ENCODE results near the gene MFSD1.

The MFSD1 gene, protein sequence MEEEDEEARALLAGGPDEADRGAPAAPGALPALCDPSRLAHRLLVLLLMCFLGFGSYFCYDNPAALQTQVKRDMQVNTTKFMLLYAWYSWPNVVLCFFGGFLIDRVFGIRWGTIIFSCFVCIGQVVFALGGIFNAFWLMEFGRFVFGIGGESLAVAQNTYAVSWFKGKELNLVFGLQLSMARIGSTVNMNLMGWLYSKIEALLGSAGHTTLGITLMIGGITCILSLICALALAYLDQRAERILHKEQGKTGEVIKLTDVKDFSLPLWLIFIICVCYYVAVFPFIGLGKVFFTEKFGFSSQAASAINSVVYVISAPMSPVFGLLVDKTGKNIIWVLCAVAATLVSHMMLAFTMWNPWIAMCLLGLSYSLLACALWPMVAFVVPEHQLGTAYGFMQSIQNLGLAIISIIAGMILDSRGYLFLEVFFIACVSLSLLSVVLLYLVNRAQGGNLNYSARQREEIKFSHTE

DNA sequence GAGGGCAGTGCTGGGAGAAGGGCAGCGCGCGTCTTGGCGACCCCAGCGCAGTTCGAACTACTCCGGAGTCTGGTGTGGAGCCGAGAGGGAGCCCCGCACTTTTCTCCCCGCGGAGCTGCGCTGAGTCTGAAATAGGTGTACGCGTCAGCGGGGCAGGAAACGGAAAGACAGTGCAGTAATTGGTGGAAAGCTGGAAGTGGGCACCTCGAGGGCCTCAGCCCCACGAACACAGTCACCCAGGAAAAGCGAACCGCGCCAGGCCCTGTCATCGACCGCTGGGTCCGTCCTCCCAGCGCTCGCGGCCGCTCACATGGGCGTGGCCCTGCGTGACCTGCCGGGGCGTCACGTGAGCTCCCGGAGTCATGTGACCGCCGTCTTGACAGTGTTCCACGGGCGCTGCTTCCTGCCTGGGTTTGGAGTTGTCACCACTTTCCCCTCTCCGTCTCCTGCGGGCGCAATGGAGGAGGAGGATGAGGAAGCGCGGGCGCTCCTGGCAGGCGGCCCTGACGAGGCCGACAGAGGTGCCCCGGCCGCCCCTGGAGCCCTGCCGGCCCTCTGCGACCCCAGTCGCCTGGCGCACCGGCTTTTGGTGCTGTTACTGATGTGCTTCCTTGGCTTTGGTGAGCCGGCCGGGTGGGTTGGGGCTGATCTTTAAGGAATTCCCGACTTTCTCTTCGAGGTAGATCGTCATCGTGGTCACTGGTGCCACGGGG, at the start of gene MFSD1:
Gene MFSD1 (plus strand): TSS at position 359 of the 713 bp plus-strand sequence. CDS start 99 bp downstream, at position 458.
- DNase-seq: peak; percentile 69

DNA sequence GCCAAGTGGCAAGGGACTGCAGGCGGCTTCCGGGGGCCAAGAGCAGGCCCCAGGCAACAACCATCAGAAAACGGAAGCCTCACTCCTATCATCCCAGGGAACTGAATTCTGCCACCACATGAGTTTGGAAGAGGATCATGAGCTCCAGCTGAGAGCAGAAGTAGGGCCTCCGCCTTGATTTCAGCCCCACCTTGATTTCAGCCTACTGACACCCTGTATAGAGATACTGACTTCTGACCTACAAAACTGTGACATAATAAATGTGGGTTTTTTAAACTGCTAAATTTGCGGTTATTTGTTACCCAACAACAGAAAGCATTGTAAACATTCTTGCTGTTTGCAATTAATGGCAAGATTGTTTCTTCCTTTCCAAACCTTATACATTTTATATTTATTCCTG, 48.0 kb upstream of the MFSD1 start:
- no peak for DNase-seq

DNA sequence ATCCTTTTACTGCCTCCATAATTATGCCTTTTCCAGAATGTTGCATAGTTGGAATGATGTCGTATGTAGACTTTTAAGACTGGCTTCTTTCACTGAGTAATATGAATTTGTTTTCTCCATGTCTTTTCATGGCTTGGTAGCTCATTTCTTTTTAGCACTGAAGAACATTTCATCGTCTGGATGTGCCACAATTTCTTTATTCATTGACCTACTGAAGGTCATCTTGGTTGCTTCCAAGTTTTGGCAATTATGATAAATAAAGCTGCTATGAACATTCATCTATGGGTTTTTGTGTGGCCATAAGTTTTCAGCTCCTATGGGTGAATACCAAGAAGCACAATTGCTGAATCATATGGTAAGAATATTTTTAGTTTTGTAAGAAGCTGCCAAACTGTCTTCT, 46.4 kb upstream of the MFSD1 start:
- no peak for DNase-seq

DNA sequence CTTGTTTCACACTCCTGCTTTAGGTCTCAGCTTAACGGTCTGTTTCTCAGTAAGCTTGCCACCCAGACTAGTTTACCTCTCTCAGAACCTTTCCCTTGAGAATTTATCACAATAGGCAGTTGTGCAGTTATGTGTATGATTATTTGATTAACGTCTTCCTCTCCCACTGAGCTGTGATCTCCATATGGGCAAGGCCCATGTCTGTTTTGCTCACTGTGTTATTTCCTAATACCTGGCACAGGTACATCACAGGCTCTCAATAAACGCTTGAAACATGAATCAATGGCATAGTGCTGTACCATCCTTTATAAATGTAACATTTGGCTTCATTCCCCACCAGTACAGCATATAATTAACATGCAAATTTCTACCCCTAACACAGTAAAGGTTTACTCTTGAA, 40.5 kb upstream of the MFSD1 start:
- no peak for DNase-seq

DNA sequence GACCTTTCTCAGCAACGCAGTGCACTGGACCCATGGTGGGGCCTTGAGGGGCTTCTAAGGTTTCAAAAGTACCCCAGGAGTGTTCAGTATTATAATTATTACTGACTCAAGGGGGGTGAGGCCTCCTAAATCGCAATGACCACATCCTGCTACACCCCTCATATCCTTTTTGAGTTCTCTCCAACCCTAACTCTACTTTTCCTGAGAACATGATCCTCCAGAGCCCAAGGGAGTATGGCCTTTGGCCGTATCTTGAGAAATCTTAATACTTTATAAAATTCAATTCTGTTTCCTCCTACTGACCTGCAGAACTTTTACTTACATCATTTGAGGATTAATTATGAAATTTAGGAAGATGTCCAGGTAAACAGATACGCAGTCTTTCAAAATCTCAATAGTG, 39.2 kb upstream of the MFSD1 start:
- DNase-seq: no peak

DNA sequence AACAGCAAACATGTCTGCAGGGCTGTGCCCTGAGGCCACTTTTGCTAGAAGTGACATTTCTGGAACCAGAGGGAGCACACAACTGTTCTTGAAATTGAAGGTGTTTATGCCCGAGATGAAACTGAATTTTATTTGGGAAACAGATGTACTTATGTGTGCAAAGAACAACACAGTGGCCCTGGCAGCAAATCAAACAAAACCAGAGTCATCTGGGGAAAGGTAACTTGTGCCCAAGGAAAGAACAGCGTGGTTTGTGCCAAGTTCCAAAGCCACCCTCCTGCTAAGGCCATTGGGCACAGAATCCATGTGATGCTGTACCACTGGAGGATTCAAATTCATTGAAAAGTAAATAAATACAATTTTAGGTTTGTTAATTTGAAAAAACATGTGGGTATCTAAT, 38.4 kb upstream of the MFSD1 start:
- no peak for DNase-seq

DNA sequence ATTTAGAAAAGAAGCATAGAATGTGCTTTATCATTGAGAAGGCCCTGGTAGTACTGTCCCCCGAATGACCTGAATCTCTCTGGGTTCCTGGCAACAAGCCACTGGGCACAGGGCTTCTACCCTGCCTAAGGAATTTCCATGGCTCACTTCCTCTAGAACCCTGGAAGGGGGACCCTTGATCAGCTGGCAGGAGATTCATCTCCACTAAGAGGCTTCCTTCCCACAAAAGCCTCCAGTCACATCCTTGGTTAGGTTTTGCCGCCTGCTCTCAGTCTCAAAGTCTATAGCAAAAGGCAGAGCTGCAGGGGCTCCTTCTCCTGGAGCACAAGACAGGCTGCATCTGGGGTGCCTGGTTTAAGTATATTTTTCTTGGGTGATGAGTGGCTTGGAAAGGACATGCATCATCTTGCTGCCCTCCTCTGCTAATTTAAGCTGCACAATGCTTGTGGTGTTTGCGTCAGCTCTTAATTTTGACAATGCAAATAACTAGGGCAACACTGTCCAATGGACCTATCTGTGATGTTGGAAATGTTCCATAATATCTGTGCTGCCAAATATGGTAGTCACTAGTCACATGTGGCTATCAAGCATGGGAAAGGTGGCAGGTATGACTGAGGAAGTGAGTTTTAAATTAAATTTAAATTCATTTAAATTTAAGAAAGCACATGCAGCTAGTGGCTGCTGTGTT, 36.2 kb upstream of the MFSD1 start:
- no peak for DNase-seq

DNA sequence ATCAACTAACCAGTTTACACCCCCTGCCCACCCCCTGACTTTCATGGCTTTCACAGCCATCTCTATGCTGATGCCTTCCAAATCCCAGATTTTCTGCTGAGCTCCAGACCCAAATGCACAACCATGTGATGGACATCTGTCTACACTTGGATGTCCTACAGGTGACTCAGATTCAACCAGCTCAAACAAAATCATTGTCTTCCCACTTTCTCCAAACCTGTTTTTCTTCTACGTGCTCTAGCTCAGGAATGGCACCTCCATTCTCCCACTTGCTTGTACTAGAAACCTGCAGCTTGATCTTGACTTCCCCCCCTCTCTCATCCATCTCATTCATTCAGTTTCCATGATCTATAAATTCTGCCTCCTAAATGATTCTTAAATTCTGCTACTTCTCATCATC, 35.5 kb upstream of the MFSD1 start:
- no peak for DNase-seq

DNA sequence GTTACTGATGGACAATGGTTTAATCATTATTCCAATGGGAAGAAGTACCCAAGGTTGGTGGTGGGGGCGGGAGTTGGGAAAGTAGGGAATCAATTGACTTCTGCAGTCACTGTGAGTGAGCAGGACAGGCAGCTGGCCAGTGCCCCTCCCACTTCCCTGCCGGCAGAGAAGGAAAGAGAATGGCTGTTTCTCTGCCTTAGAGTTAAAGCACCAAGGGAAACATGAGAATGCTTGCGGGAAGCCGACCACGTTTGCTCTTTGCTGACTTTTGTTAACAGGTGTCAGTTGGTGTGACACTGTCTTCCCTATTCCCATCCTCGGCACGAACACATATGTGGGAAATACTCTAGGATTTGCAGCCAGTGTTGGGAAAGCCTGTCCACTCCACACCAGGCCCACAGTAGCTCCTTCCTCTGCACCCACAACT, 33.5 kb upstream of the MFSD1 start:
- no peak for DNase-seq

DNA sequence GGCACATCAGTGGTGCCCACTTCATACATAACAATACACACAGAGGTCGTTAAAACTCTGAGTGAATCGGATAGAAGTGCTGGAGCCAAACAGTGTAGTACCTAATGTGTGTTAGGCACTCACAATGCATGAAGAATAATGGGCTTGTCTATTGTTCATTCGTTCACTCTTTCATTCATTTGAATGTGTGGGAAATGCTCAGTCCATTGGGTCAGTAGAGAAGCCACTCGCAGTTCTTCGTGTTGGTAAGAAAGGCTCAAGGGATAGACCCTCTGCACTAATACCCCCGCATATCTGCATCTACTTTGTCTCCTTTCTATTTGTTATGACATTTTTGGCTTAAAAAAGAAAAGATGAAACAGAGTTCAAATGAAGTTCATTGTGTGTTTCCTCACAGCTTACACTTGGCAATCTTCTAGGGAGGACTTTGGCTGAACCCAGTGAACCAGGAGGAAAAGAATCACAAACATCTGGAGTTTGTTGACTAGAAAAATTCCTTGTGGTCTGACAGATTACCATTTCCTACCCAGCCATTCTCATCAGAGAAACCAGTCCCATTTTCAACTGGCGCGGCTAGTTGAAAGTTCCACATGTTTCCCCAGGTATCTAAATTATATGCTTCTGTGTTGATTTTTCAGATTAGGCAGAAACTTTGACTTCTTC, 32.8 kb upstream of the MFSD1 start:
- no peak for DNase-seq

DNA sequence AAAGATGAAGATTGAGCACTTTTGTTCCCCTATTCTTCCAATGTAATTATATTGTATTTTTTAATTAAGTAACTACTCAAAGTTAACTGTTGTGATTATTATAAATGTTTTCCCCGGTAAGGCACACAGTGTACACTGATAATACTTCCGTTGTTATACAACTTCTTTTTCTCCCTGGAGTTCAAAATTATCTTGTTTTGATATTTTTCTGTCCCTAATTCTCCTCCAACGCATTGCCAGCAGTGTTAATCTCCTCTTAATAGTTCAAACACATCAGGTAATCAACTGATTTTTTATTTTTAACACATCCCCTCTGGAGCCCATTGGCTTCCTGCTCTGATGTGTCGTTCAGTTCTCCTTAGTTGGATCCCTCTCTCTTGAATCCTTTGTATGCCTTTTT, 32.3 kb upstream of the MFSD1 start:
- no peak for DNase-seq

DNA sequence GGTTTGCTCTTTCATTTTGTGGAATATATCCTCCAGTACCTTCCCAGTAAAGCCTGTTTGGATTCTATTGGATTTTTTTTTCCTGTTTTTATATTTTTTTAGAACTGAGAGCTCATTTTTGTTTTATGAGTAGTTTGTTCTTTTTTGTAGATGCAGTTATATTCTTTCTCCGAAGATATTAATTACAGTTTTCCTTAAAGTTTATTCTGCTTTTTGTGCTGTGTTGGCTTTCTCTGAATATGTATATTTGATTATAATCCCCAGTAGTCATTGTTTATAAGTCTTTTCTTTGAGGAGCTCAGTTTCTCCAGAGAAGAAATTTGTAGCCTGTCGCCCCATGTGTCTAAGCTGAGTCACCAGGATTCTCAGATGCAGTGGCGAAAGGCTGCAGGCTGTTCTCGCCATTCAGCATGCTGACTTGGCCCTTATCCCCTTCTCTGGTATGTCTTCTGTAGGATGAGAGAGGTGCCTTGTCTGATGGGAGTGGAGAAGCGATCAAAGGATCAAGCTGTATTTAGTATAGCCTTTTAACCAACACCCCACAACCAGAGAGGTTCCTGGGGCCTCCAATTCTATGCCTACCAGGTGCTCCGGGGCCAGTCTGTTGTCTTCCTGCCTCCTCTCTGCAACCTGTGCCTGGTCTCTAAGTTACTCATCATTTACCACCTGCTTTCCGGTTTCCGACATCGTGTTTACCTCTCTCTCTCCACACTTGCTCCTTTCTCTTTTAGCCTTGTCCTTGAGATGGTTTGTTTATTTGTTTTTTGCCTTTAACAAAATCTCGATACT, 31.7 kb upstream of the MFSD1 start:
- DNase-seq: no peak

DNA sequence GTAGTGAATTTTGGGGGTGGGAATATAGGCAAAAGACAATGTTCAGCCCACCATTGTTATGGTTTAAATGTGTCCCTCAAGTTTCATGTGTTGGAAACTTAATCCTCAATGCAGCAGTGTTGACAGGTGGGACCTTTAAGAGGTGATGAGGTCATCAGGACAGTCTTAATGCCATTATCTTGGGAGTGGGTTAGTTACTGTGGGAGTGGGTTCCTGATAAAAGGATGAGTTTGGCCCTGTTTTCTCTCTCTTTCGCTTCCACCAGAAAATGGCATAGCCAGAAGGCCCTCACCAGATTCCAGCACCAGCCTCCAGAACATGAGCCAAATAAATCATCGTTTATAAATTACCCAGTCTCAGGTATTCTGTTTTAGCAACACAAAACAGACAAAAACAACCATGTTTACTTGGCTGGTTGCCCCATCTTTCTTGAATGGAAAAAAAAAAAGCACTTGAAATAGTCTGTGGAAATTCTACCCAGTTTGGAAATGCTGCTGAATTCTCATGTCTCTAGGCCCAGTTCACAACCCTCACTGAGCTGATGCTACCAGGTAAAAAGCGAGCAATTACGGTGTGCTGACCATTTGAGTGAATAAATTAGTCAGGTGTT, 31.0 kb upstream of the MFSD1 start:
- DNase-seq: no peak

DNA sequence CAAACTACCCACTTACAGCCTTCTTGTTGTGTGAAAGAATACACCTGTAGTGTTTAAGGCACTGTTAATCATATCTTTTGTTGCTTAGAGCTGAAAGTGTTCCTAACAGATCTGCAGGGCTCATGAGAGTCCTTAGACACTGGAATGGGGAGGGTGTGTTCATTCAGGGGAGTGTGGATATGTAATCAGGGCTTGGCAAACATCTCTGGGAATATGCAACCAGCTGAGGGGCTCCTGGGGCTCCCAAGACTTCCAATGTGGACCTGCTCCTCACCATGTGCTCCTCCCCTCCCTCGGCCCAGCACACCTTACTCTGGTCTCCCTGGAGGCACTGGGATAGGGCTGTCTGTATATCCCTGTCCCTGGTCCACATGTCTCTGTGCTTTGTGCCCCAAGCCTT, 30.3 kb upstream of the MFSD1 start:
- no peak for DNase-seq

DNA sequence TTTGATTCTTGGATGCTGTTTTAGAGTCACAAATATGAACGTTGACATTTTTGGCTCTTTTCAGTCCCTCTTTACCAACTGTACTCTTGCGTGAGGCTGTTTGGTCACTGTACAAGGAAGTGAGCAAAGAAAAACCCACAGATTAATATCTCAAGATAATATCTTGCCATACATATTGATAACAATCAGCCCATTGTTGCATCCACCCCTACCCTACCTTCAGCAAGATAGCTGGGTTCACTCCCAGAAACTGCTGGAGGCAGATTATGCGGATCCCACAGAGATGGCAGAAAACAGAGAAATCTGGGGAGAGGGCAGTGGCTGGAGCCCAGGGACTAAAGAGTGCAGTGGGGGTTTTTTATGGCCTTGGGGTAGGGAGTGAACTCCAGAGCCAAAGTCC, 29.9 kb upstream of the MFSD1 start:
- no peak for DNase-seq

DNA sequence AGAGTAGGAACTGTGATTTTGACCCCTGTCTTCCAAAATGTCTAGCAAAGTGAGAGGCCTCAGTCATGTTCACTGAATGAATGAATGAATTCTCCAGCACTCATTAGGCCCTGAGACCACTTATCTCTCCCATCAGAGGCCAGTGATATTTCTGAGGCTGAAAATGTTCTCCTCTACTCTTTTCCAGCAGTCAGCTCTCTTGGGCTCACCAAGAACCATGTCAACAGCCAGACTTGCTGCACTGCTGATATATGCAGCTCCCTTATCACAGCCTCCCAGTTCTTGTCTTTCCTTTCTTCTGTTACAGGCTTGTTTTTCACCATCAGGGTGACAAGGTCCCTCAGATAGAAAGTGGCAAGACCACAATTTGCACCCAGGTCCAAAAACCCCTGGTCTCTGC, 28.7 kb upstream of the MFSD1 start:
- no peak for DNase-seq

DNA sequence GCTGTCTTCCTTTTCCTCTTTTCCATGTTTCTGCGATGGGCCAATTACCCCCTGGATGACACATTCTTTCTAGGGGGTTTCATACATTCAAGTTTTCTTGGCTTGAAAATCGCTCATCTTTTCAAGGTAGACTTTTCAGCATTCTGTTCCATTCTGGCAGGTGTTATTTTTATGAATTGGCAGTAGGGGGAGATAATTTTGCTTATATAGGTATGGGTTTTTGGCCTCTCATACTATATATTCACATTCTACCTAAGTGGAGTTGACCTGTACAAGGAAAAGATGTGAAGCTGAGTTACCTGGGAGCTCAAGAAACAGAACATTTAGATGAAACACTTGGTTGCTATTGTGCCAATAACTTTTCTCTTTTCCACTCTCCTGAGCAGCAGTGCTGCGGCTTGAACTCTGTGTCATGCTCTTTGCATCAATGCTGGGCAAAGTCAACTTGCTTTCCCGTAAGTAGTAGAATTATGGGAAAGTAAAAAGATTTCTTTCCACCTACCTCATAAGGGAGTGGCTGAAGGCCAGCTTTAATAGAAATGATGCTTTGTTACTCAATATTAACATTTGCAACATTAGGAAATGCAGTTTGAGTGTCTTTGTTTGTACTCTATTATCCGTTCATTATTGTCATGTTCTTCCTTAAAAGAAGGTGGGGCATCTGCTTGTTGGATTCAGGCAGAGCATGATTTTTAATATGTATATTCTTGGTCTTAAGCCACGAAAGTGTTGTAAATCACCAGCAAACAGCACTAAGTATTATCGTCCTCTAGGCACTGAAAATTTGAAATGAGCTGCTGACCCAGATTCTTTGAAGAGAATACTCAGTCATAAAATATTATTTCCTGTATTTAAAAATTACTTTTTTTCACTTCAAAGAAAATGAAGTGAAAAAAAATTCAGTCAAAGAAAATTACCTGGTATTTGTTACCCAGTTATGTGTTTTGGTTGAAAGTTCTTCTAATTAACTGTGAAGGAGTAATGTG, 27.7 kb upstream of the MFSD1 start:
- no peak for DNase-seq

DNA sequence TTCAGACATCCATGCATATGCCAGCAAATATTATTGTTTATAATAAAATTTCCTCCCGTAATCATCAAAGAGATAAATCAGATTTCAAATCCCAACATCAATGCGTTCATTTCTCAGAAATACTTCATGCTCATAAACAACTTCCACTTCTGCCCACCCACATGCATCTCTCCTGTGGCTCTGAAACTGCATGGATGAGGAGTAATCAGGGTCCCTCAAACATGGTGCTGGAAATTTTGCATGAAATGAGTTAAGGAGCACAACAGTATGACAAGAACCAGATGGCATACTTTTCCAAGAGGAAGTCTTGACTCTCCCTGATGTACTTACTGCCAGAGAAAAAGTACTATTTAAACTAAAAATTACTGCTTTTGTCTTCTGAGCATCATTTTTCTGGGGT, 26.9 kb upstream of the MFSD1 start:
- DNase-seq: no peak

DNA sequence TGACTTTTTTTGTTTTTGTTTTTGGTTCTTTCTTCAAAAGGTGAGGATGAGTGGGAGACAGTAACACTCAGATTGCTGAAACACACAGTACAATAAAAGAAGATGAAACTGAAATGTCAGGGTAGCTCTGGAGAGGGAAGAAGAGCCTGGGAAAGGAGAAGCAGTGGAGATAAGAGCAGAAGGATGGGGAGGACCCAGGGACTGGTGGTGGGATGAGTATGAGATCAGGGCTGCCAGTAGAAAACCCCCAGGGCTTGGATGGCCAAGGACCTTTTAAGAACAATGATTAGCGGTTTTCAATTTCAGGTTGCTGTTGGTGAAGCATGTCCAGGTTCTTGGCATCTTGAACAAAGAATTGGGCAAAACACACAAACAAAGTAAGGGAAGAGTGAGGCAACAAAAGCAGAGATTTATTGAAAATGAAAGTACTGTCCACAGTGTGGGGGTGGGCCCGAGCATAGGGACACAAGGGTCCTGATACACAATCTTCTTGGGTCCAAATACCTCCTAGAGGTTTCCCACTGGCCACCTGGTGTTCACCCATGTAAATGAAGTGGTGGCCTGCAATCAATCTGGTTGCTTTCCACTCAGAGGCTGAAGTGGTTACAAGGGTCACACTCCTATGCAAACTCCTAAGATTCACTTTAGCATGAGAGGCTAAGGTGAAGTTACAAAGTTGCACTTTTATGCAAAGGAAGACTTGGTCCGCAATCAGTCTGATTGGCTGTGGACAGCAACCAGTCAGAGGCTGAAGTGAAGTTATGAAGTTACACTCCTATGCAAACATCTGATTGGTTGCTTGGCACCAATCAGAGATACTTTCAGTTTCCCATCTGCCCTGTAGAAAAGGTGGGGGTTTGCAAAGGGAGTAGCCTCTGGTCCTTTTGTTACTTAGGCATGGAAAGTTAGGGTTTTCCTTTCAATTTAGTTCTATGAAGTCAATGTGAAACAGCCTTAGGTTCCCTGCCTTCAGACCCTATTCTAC, 26.1 kb upstream of the MFSD1 start:
- no peak for DNase-seq
